Measurements from ENCODE around the gene TMTC2.

Gene TMTC2

GRCh38 chr12:83153177-83153576 is 466.5 kb downstream of the TMTC2 start:
- DNase-seq: no peak

GRCh38 chr12:83156815-83157214 is 470.1 kb downstream of the TMTC2 start:
- DNase-seq: no peak

GRCh38 chr12:83157604-83158003 is 470.9 kb downstream of the TMTC2 start:
- DNase-seq: no peak

GRCh38 chr12:83158613-83159207 is 472.0 kb downstream of the TMTC2 start:
- no peak for DNase-seq

GRCh38 chr12:83161456-83161855 is 474.8 kb downstream of the TMTC2 start:
- no peak for DNase-seq

- DNase-seq: no peak
Observed at GRCh38 chr12:83168751-83169150, 482.0 kb downstream of the TMTC2 start.

GRCh38 chr12:83172441-83172840 is 485.7 kb downstream of the TMTC2 start:
- no peak for DNase-seq

- no peak for DNase-seq
Observed at GRCh38 chr12:83172866-83173649, 486.4 kb downstream of the TMTC2 start.

- no peak for DNase-seq
Observed at GRCh38 chr12:83179999-83180398, 493.3 kb downstream of the TMTC2 start.

- no peak for DNase-seq
Observed at GRCh38 chr12:83181074-83181473, 494.4 kb downstream of the TMTC2 start.

GRCh38 chr12:83183132-83183531 is 496.4 kb downstream of the TMTC2 start:
- DNase-seq: no peak
